CD14-positive monocyte (primary cell): Measurements from ENCODE around the gene KCNT2. TPM values are rescaled to one million over a fixed set of nuclear protein-coding genes. Genes with fewer than 3 reads are reported as not detected.

Experiments
- DNase-seq, 3 donors: peaks; one replicate each; pipeline ENCODE4 v3.0.0-alpha.2; 2011 to 2022
- H2AFZ ChIP-seq: 2 replicates; pipeline ENCODE4 v1.6.0; 2012; ENCODE audit warnings: mild to moderate bottlenecking, low read depth, low read length, inconsistent platforms; ENCODE audit not compliant: insufficient read depth, poor library complexity, severe bottlenecking
- H3K27ac ChIP-seq, 2 donors: 1 replicate in 1 of 2; 2 replicates in 1 of 2; pipeline ENCODE4 v1.5.1; 2012 to 2013; ENCODE audit warnings: low read length in 2 of 2, control low read depth in 1 of 2, inconsistent platforms in 1 of 2, low read depth in 1 of 2, mild to moderate bottlenecking in 1 of 2
- H3K27me3 ChIP-seq, 2 donors: one replicate each; pipeline versions ENCODE4 v1.6.0 to v1.6.1; 2011 to 2013; ENCODE audit warnings: low read length in 2 of 2; ENCODE audit not compliant: control insufficient read depth in 2 of 2, insufficient read depth in 2 of 2
- H3K36me3 ChIP-seq, 2 donors: replicated peaks in 1 of 2; 1 replicate in 1 of 2; 2 replicates in 1 of 2; pipeline versions ENCODE4 v1.5.1 to v1.6.1; 2012 to 2013; ENCODE audit warnings: low read length in 2 of 2, control low read depth in 1 of 2, inconsistent platforms in 1 of 2, mild to moderate bottlenecking in 1 of 2; ENCODE audit not compliant: insufficient read depth in 2 of 2, control insufficient read depth in 1 of 2
- H3K4me1 ChIP-seq, 2 donors: 1 replicate in 1 of 2; 2 replicates in 1 of 2; pipeline versions ENCODE4 v1.5.1 to v1.6.1; 2012 to 2013; ENCODE audit warnings: low read length in 2 of 2, control low read depth in 1 of 2, inconsistent platforms in 1 of 2, mild to moderate bottlenecking in 1 of 2, moderate library complexity in 1 of 2; ENCODE audit not compliant: insufficient read depth in 2 of 2, control insufficient read depth in 1 of 2
- H3K4me2 ChIP-seq: replicated peaks from 2 replicates; pipeline ENCODE3; 2012; ENCODE audit warnings: low read length, moderate library complexity, mild to moderate bottlenecking; ENCODE audit not compliant: poor library complexity, severe bottlenecking; ENCODE audit errors: extremely low read depth
- H3K4me3 ChIP-seq, 3 experiments: fragments of 200-600 bp in 1 of 3; sonication (generic) in 1 of 3; replicated peaks in 1 of 3; 1 replicate in 2 of 3; 2 replicates in 1 of 3; pipeline ENCODE4 v1.5.1; 2011 to 2013; ENCODE audit warnings: low read length in 3 of 3, mild to moderate bottlenecking in 3 of 3, control low read depth in 2 of 3, low read depth in 2 of 3, inconsistent platforms in 1 of 3, moderate library complexity in 1 of 3
- H3K79me2 ChIP-seq: 2 replicates; pipeline ENCODE4 v1.6.0; 2012; ENCODE audit warnings: mild to moderate bottlenecking, control low read depth, inconsistent platforms, low read length, moderate library complexity; ENCODE audit not compliant: insufficient read depth
- H3K9ac ChIP-seq: 2 replicates; pipeline ENCODE4 v1.6.0; 2017; ENCODE audit warnings: low read length, mild to moderate bottlenecking; ENCODE audit not compliant: insufficient read depth, poor library complexity, severe bottlenecking
- H3K9me3 ChIP-seq, 2 donors: replicated peaks in 1 of 2; 1 replicate in 1 of 2; 2 replicates in 1 of 2; pipeline versions ENCODE4 v1.5.1 to v1.6.1; 2012 to 2013; ENCODE audit warnings: low read length in 2 of 2, control low read depth in 1 of 2; ENCODE audit not compliant: control insufficient read depth in 1 of 2, insufficient read depth in 1 of 2
- H4K20me1 ChIP-seq: 2 replicates; pipeline ENCODE4 v1.6.0; 2012; ENCODE audit warnings: mild to moderate bottlenecking, low read length, control low read depth, moderate library complexity; ENCODE audit not compliant: insufficient read depth
- H3K27ac Mint-ChIP-seq, 7 donors: one replicate each; pipeline ENCODE4 v1.8.0; 2020; ENCODE audit warnings: mild to moderate bottlenecking in 7 of 7, mixed read lengths in 7 of 7, moderate library complexity in 6 of 7, inconsistent platforms in 2 of 7
- H3K27me3 Mint-ChIP-seq, 3 donors: one replicate each; pipeline ENCODE4 v1.8.0; 2021 to 2022; ENCODE audit warnings: low read depth in 3 of 3, mild to moderate bottlenecking in 3 of 3, mixed read lengths in 3 of 3, moderate library complexity in 3 of 3, inconsistent platforms in 1 of 3
- H3K36me3 Mint-ChIP-seq, 2 donors: one replicate each; pipeline ENCODE4 v1.8.0; 2020; ENCODE audit warnings: mixed read lengths in 2 of 2, inconsistent platforms in 1 of 2, mild to moderate bottlenecking in 1 of 2
- H3K4me1 Mint-ChIP-seq: one replicate; pipeline ENCODE4 v1.8.0; 2020; ENCODE audit warnings: mild to moderate bottlenecking, mixed read lengths
- H3K4me3 Mint-ChIP-seq, 2 donors: one replicate each; pipeline ENCODE4 v1.8.0; 2020; ENCODE audit warnings: mild to moderate bottlenecking in 2 of 2, mixed read lengths in 2 of 2, moderate library complexity in 1 of 2
- H3K9me3 Mint-ChIP-seq, 7 donors: one replicate each; pipeline ENCODE4 v1.8.0; 2020 to 2022; ENCODE audit warnings: mixed read lengths in 7 of 7, mild to moderate bottlenecking in 6 of 7, moderate library complexity in 6 of 7, inconsistent platforms in 2 of 7
- CTCF ChIP-seq: fragments of 200-600 bp; IDR thresholded peaks from one replicate; pipeline ENCODE4 v1.8.0; 2022; ENCODE audit warnings: antibody characterized with exemption, mild to moderate bottlenecking
- WGBS: methylation state at CpG from one replicate; pipeline ENCODE4 v1.1.5; 2013; ENCODE audit warnings: missing lambda C conversion rate; ENCODE audit not compliant: insufficient coverage; 5-methylcytosine and 5-hydroxymethylcytosine counted together
- intact Hi-C, 2 donors: fragments of 100-400 bp; cut with micrococcal nuclease; formaldehyde crosslinking; loops; one replicate each; pipeline versions ENCODE4 v1.15.0 to v1.15.1; 2023
- polyA plus RNA-seq, 3 donors: library from polyadenylated mRNA; depleted of rRNA in 1 of 3; unstranded in 2 of 3; stranded (reverse) in 1 of 3; fragments of 300-500 nt in 2 of 3; fragments of >200 nt in 1 of 3; fragmentation: Illumina TruSeq in 2 of 3; gene quantifications; 1 replicate in 2 of 3; 2 replicates in 1 of 3; pipeline ENCODE4 v1.2.3, GENCODE V29; 2012 to 2021

KCNT2 gene
- polyA plus RNA-seq, 3 donors: not detected

DNA sequence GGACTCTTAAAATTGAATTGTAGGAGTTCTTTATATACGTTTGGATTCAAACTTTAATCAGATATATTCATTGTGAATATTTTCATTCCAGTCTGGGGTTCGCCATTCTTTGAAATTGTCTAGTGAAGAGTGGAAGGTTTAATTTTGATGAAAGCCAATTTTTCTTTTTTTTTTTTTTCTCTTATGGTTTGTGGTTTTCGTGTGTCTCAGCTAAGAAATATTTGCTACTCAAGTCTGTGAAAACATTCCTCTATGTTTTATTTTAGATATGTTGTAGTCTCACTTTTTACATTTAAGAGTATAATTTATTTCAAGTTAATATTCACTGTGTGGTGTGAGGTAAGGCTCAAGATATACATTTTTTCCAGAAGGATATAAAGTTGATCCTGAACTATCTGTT, 220.5 kb downstream of the KCNT2 start:
- no peaks in the 10 kb centered on the region for H3K9me3 ChIP-seq
- Mint-ChIP-seq H3K4me3 (no peak overlapping the region), H3K27me3 (no peaks in the 10 kb centered on the region), H3K36me3 (no peaks in the 10 kb centered on the region), H3K4me1 (no peaks in the 10 kb centered on the region), H3K27ac (no peak overlapping the region), H3K9me3 (peaks cover 0 to 2% (median 0%) of the 10 kb centered on the region in 7 donors)
- H3K36me3 ChIP-seq: no peaks in the 10 kb centered on the region
- no peaks in the 10 kb centered on the region for H4K20me1 ChIP-seq
- H3K27me3 ChIP-seq: no peaks in the 10 kb centered on the region
- no CpG with 5 or more reads among the region's 3 CpGs for WGBS
- no peaks in the 10 kb centered on the region for H3K79me2 ChIP-seq
- H3K27ac ChIP-seq: no peak overlapping the region
- H3K4me1 ChIP-seq: no peaks in the 10 kb centered on the region
- no peak overlapping the region for H3K9ac ChIP-seq
- TF ChIP-seq CTCF: no peak
- intact Hi-C loops: no loop called here
- H3K4me3 ChIP-seq: no peak overlapping the region
- no peak overlapping the region for H3K4me2 ChIP-seq
- DNase-seq: no peak
- H2AFZ ChIP-seq: no peak overlapping the region

DNA sequence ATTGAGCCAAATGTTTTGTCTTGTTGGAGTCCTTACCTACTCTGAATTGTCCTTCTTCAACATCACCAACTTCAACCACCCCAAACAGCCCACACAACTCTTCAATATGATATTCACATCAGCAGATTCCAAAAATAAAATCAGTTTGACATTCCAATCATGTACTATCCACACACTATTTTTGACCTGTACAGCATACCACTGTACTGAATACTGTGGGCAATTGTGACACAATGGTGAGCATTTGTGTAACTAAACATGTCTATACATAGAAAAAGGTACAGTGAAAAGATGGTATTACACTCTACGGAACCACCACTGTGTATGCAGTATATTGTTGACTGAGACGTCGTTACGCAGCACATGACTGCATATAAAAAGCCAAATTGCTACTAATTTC, 223.1 kb downstream of the KCNT2 start:
- no peaks in the 10 kb centered on the region for H3K4me1 Mint-ChIP-seq
- no peaks in the 10 kb centered on the region for H3K36me3 Mint-ChIP-seq
- Histone ChIP-seq H4K20me1 (no peaks in the 10 kb centered on the region), H3K79me2 (no peaks in the 10 kb centered on the region), H3K4me1 (no peaks in the 10 kb centered on the region), H3K27ac (no peak overlapping the region), H3K27me3 (no peaks in the 10 kb centered on the region), H3K4me2 (no peak overlapping the region), H3K9ac (no peak overlapping the region), H2AFZ (no peak overlapping the region), H3K36me3 (no peaks in the 10 kb centered on the region), H3K4me3 (no peak overlapping the region), H3K9me3 (no peaks in the 10 kb centered on the region)
- no CpG with 5 or more reads among the region's 4 CpGs for WGBS
- intact Hi-C loops: no loop called here
- H3K27ac Mint-ChIP-seq: no peak overlapping the region
- H3K27me3 Mint-ChIP-seq: no peaks in the 10 kb centered on the region
- no peak overlapping the region for H3K4me3 Mint-ChIP-seq
- no peak for DNase-seq
- TF ChIP-seq CTCF: no peak
- peaks cover 0 to 2% (median 0%) of the 10 kb centered on the region in 7 donors for H3K9me3 Mint-ChIP-seq
